NCI-H748 (cell line): Measurements from ENCODE around the gene LTBP4.

ENCODE experiments used
- DNase-seq: peaks from one replicate; lab custom pipeline; 2025; ENCODE audit not compliant: unreplicated experiment; lab: John Stamatoyannopoulos, UW

LTBP4 gene

GRCh38 chr19:40594255-40594654, 6.9 kb upstream of the LTBP4 start:
- DNase-seq, result peak; percentile 86

- peak; percentile 47 for DNase-seq
Measured at GRCh38 chr19:40594657-40595091, 6.5 kb upstream of the LTBP4 start.

GRCh38 chr19:40596608-40597328, 4.4 kb upstream of the LTBP4 start:
- peak; percentile 26 for DNase-seq

GRCh38 chr19:40597329-40597838, 3.8 kb upstream of the LTBP4 start:
- no peak for DNase-seq

GRCh38 chr19:40598121-40598917, 2.9 kb upstream of the LTBP4 start:
- DNase-seq, result peak; percentile 92

GRCh38 chr19:40598918-40599307, 2.3 kb upstream of the LTBP4 start:
- DNase-seq, result no peak

GRCh38 chr19:40599331-40599901, 1.8 kb upstream of the LTBP4 start:
- DNase-seq, result no peak

- no peak for DNase-seq
Measured at GRCh38 chr19:40599902-40600569, 1.1 kb upstream of the LTBP4 start.

- DNase-seq, result no peak
Measured at GRCh38 chr19:40600570-40601133, 517 bp upstream of the LTBP4 start.

GRCh38 chr19:40603071-40603388, 1.9 kb downstream of the LTBP4 start:
- DNase-seq, result no peak

- DNase-seq, result peak; percentile 99
Measured at GRCh38 chr19:40603389-40604170, 2.4 kb downstream of the LTBP4 start.

GRCh38 chr19:40604171-40604646, 3.0 kb downstream of the LTBP4 start:
- DNase-seq, result no peak

GRCh38 chr19:40604647-40605215, 3.6 kb downstream of the LTBP4 start:
- DNase-seq, result peak; percentile 50

GRCh38 chr19:40605216-40605971, 4.2 kb downstream of the LTBP4 start:
- DNase-seq, result peak; percentile 90

- peak; percentile 32 for DNase-seq
Measured at GRCh38 chr19:40607311-40608239, 6.4 kb downstream of the LTBP4 start.

GRCh38 chr19:40608240-40608621, 7.1 kb downstream of the LTBP4 start:
- no peak for DNase-seq

- DNase-seq, result no peak
Measured at GRCh38 chr19:40608957-40609356, 7.8 kb downstream of the LTBP4 start.
